HL-60 (cell line): ENCODE data around the gene TPPP.

Experiments used
- CTCF ChIP-seq: IDR thresholded peaks from one replicate; pipeline ENCODE4 v1.5.1; 2011; ENCODE audit warnings: low read length, control low read depth, inconsistent platforms; ENCODE audit not compliant: insufficient read depth
- GABPA ChIP-seq: IDR thresholded peaks from 2 replicates; pipeline ENCODE4 v1.6.1; 2012; ENCODE audit warnings: low read depth
- POLR2AphosphoS5 ChIP-seq: IDR thresholded peaks from 2 replicates; pipeline ENCODE4 v1.6.1; 2012; ENCODE audit warnings: low read depth
- REST ChIP-seq: IDR thresholded peaks from 2 replicates; pipeline ENCODE4 v1.6.1; 2012; ENCODE audit warnings: low read depth; ENCODE audit not compliant: insufficient replicate concordance
- SPI1 ChIP-seq: IDR thresholded peaks from 2 replicates; pipeline ENCODE4 v1.6.1; 2012; ENCODE audit warnings: low read depth, mild to moderate bottlenecking, borderline replicate concordance

DNA sequence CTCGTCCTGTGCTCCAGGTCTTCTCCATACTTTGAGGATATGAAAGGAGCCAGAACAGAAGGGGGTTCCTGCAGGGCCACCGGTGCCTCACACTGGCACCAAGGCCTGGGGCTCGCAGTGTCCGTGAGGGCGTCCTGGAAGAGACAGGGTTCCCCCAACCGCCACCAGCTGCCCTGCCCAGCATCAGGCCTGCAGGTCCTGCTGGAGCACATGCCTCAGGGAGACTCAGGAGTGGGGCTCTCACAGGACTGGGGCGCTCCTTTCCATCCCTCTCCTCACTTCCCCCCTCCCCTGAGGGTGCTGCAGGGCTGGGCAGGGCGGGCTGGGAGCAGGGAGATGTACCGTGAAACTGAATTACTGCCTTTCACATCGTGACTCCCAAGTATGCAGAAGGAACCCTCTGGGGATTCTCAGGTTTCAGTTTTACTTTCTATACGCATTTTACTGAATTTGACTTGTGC, 49.3 kb downstream of the TPPP start:
- TF ChIP-seq CTCF, result no peak
- TF ChIP-seq REST, result no peak
- TF ChIP-seq POLR2AphosphoS5, result no peak
- TF ChIP-seq SPI1, result no peak
- no peak for TF ChIP-seq GABPA
